Skeletal muscle tissue (tissue), 4 donors: ENCODE data around the gene TRIP13. TPM values are rescaled to one million over a fixed set of nuclear protein-coding genes. Genes with fewer than 3 reads are reported as not detected.
"Not testable (repeated sequence)": the region's sequence is repeated elsewhere in the genome, so short reads cannot be mapped to it uniquely, and the experiment has no call there.

ENCODE experiments used
- H3K27ac ChIP-seq: one replicate; pipeline ENCODE4 v1.7.0; 2013; ENCODE audit warnings: mild to moderate bottlenecking, low read depth, low read length, inconsistent platforms
- H3K27me3 ChIP-seq, 3 donors: one replicate each; pipeline ENCODE4 v1.7.0; 2013; ENCODE audit warnings: low read length in 3 of 3; ENCODE audit not compliant: control insufficient read depth in 3 of 3, insufficient read depth in 3 of 3
- H3K36me3 ChIP-seq, 3 donors: one replicate each; pipeline ENCODE4 v1.7.0; 2013; ENCODE audit warnings: low read length in 3 of 3; ENCODE audit not compliant: control insufficient read depth in 3 of 3, insufficient read depth in 3 of 3
- H3K4me1 ChIP-seq, 3 donors: one replicate each; pipeline ENCODE4 v1.7.0; 2013; ENCODE audit warnings: low read length in 3 of 3, mild to moderate bottlenecking in 3 of 3; ENCODE audit not compliant: control insufficient read depth in 3 of 3, insufficient read depth in 3 of 3
- H3K4me3 ChIP-seq, 3 donors: one replicate each; pipeline ENCODE4 v1.7.0; 2013; ENCODE audit warnings: low read length in 3 of 3
- H3K9ac ChIP-seq, 3 donors: one replicate each; pipeline ENCODE4 v1.7.0; 2013; ENCODE audit warnings: low read length in 3 of 3, mild to moderate bottlenecking in 3 of 3, moderate library complexity in 2 of 3, low read depth in 1 of 3
- H3K9me3 ChIP-seq, 3 donors: one replicate each; pipeline ENCODE4 v1.7.0; 2013; ENCODE audit warnings: low read length in 3 of 3; ENCODE audit not compliant: control insufficient read depth in 3 of 3
- total RNA-seq: library from RNA; depleted of rRNA; stranded (reverse); fragments of >200 nt; gene quantifications from one replicate; pipeline ENCODE4 v1.2.3, GENCODE V29; 2014
- donor health status: Osteomylitis.

TRIP13 gene
- total RNA-seq, 1 donor from 2014 or later: 5.7 TPM

GRCh38 chr5:927172-928015 lies 34.7 kb downstream of the TRIP13 start:
- no peaks in the 10 kb centered on the region for H3K36me3 ChIP-seq
- H3K4me3 ChIP-seq: no peak overlapping the region
- H3K27ac ChIP-seq: no peak overlapping the region
- no peaks in the 10 kb centered on the region for H3K9me3 ChIP-seq
- peaks cover 4 to 10% (median 5%) of the 10 kb centered on the region in 3 donors for H3K4me1 ChIP-seq
- no peak overlapping the region for H3K9ac ChIP-seq
- H3K27me3 ChIP-seq: peaks cover 21 to 38% (median 21%) of the 10 kb centered on the region in 3 donors

- Histone ChIP-seq H3K27me3 (peaks cover 21 to 33% (median 21%) of the 10 kb centered on the region in 3 donors), H3K4me1 (peaks cover 4 to 10% (median 5%) of the 10 kb centered on the region in 3 donors)
- not testable (repeated sequence) for H3K4me3 ChIP-seq, H3K9ac ChIP-seq, H3K9me3 ChIP-seq, H3K36me3 ChIP-seq, H3K27ac ChIP-seq
Observed at GRCh38 chr5:929182-929581, 36.5 kb downstream of the TRIP13 start.

GRCh38 chr5:929596-929995 lies 36.9 kb downstream of the TRIP13 start:
- H3K4me3 ChIP-seq: no peak overlapping the region
- H3K4me1 ChIP-seq: peaks cover 4 to 10% (median 5%) of the 10 kb centered on the region in 3 donors
- no peak overlapping the region for H3K27ac ChIP-seq
- no peaks in the 10 kb centered on the region for H3K36me3 ChIP-seq
- no peak overlapping the region for H3K9ac ChIP-seq
- H3K9me3 ChIP-seq: no peaks in the 10 kb centered on the region
- H3K27me3 ChIP-seq: peaks cover 21 to 33% (median 21%) of the 10 kb centered on the region in 3 donors

GRCh38 chr5:930866-931265 lies 38.2 kb downstream of the TRIP13 start:
- Histone ChIP-seq H3K9me3 (no peaks in the 10 kb centered on the region), H3K27ac (no peak overlapping the region), H3K4me1 (peaks cover 4 to 10% (median 5%) of the 10 kb centered on the region in 3 donors), H3K9ac (no peak overlapping the region), H3K36me3 (no peaks in the 10 kb centered on the region), H3K4me3 (no peak overlapping the region), H3K27me3 (peaks cover 15 to 31% (median 20%) of the 10 kb centered on the region in 3 donors)

GRCh38 chr5:931570-932145 lies 39.0 kb downstream of the TRIP13 start:
- Histone ChIP-seq H3K9me3 (no peaks in the 10 kb centered on the region), H3K27ac (no peak overlapping the region), H3K27me3 (peaks cover 11 to 24% (median 23%) of the 10 kb centered on the region in 3 donors), H3K4me3 (no peak overlapping the region), H3K4me1 (peaks cover under 1 to 6% (median 3%) of the 10 kb centered on the region in 3 donors), H3K36me3 (no peaks in the 10 kb centered on the region), H3K9ac (no peak overlapping the region)

GRCh38 chr5:932151-932627 lies 39.5 kb downstream of the TRIP13 start:
- H3K4me3 ChIP-seq: no peak overlapping the region
- no peaks in the 10 kb centered on the region for H3K9me3 ChIP-seq
- H3K4me1 ChIP-seq: peaks cover 0 to under 1% (median 0%) of the 10 kb centered on the region in 3 donors
- H3K9ac ChIP-seq: no peak overlapping the region
- no peaks in the 10 kb centered on the region for H3K36me3 ChIP-seq
- peaks cover 7 to 22% (median 22%) of the 10 kb centered on the region in 3 donors for H3K27me3 ChIP-seq
- no peak overlapping the region for H3K27ac ChIP-seq

GRCh38 chr5:932628-933250 lies 40.1 kb downstream of the TRIP13 start:
- H3K36me3 ChIP-seq: no peaks in the 10 kb centered on the region
- no peak overlapping the region for H3K27ac ChIP-seq
- no peak overlapping the region for H3K9ac ChIP-seq
- H3K4me1 ChIP-seq: no peaks in the 10 kb centered on the region
- H3K9me3 ChIP-seq: no peaks in the 10 kb centered on the region
- H3K4me3 ChIP-seq: no peak overlapping the region
- peaks cover 2 to 24% (median 22%) of the 10 kb centered on the region in 3 donors for H3K27me3 ChIP-seq

- Histone ChIP-seq H3K27ac (no peak overlapping the region), H3K36me3 (no peaks in the 10 kb centered on the region), H3K4me3 (no peak overlapping the region), H3K9me3 (no peaks in the 10 kb centered on the region), H3K27me3 (peaks cover 0 to 20% (median 20%) of the 10 kb centered on the region in 3 donors), H3K9ac (no peak overlapping the region), H3K4me1 (no peaks in the 10 kb centered on the region)
Observed at GRCh38 chr5:933251-933861, 40.7 kb downstream of the TRIP13 start.

- not testable (repeated sequence) for H3K9ac ChIP-seq
Observed at GRCh38 chr5:933951-934350, 41.3 kb downstream of the TRIP13 start.

More at GRCh38 chr5:933951-934350, 41.3 kb downstream of the TRIP13 start:
- not testable (repeated sequence) for H3K36me3 ChIP-seq, H3K4me1 ChIP-seq, H3K27ac ChIP-seq, H3K4me3 ChIP-seq, H3K9me3 ChIP-seq
- peaks cover 0 to 20% (median 20%) of the 10 kb centered on the region in 3 donors for H3K27me3 ChIP-seq
